HG03575 (cell line): Measurements from ENCODE around the gene DOCK9.

ENCODE experiments used
- ATAC-seq: cut with Tn5 transposase; IDR thresholded peaks from one replicate; pipeline ENCODE4 v1.9.1; 2021; ENCODE audit not compliant: unreplicated experiment, insufficient number of reproducible peaks, low FRiP score; ENCODE audit errors: extremely low read depth

Gene DOCK9

DNA sequence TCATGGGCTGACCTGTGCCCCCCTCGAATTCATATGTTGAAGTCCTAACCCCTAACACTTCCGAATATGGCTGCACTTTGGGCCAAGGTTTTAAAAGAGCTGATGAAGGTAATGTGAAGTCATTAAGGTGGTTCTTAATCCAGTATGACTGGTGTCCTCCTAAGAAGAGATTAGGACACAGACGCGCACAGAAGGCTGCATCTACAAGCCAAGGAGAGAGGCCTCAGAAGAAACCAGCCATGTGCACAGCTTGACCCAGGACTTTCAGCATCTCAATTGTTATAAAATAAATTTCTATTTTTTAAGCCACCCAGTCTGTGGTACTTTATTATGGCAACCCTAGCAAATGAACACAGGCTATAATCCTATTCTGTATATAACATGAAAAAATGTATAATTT is 99.9 kb downstream of the DOCK9 start:
- ATAC-seq = no peak

DNA sequence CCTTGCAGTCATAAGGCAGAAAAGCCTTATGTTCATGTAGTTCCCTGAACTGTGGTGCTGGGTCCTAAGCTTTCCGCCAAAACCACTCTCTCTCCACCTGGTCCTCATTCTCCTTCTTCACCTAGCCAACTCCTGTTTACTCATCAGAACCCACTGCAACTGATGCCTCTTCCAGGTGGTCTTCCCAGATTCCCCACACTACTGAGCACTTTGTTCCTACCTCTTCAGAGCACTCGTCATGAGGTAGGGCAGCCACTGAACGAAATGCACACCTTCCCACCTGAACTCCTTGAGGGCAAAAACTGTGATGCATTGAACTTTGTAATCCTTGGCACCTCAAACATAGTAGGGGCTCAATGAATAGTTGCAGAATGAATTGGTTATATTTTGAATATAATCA is 100.4 kb downstream of the DOCK9 start:
- no peak for ATAC-seq

DNA sequence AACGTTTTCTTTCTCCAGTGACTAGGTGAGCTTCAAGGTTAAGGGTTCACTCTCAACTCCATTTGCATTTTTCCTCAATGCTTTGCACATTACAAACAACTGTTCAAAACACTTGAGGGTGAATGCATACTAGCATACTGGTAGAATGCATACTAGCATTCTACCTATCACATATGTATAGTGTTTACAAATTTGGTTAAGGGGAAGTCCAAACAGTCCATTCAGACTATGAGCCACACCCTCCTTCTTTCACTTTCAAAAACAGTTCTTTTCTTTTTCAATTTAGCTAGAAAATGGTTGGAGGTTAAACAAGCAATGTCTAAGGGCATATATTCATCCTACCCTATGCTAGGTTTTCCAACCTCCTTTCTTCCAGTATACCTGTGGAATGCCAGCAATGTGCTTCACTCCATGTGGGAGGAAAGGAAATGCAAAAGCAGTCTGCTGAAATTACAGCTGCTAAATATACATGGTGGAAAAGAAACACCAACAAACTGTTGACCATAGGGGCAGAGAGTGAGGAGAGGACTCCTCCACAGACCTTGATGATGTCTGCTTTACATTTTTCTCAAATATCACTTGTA is 102.6 kb downstream of the DOCK9 start:
- ATAC-seq = no peak

DNA sequence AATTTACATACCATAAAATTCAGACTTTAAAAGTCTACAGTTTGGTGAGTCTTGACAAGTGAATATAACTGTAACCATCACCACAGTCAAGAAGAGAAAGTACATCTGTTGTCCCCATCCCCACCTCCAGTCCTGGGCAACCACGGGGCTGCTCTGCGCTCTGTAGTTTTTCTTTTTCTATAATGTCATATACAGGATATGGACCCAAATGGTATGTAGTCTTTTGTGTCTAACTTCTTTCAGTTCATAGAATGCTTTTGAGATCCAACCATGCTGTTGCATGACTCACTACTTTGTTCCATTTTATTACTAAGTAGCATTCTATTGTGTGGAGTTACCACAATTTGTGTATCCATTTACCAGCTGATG is 103.9 kb downstream of the DOCK9 start:
- ATAC-seq = no peak

DNA sequence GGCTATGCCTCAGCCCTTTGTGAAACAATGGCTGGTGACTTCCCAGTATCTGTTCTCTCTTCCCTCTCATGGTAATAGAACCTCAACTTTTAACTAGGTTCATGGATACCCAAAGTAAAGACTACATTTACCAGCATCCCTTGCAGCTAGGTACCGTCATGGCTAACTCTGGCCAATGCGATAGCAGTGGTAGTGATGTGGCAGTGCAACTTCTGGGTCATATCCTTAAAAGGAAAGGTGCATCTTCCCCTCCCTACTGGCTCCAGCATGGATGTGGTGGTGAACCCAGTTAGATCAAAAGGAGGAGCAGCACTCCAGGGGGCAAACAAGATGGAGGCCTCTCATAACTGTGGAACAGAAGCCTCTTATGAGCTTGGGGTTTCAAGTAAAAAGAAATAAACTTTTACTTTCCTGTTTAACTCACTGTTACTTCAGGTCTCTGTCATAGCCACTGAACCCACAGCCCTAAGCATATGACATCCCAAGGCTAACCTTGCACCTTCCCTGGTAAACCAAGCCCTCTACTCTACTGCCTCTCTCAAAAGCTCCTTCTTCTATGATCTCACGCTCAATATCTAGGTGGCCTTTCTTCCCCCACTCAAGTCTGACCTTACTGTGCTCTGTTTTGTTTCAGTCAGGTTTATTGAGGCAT is 104.4 kb downstream of the DOCK9 start:
- no peak for ATAC-seq

DNA sequence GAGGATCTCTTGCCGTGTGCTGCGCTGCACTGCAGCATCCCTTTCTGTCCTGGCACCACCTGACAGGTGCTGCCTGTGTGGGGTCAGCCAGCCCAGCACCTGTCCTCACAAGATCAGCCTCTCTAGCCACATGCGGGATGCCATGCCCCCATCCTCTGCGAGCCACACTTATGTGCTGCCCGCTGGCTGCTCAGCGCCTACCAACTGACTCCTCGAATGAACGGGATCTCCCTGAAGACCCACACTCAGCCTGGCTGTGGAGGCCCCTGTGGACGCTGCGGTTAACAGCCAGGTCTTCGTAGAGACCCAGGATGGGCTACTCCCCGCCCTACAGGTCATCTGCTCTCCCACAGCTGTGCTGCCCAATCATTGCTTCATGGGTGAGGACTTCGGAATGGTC is 106.1 kb downstream of the DOCK9 start:
- ATAC-seq = no peak

DNA sequence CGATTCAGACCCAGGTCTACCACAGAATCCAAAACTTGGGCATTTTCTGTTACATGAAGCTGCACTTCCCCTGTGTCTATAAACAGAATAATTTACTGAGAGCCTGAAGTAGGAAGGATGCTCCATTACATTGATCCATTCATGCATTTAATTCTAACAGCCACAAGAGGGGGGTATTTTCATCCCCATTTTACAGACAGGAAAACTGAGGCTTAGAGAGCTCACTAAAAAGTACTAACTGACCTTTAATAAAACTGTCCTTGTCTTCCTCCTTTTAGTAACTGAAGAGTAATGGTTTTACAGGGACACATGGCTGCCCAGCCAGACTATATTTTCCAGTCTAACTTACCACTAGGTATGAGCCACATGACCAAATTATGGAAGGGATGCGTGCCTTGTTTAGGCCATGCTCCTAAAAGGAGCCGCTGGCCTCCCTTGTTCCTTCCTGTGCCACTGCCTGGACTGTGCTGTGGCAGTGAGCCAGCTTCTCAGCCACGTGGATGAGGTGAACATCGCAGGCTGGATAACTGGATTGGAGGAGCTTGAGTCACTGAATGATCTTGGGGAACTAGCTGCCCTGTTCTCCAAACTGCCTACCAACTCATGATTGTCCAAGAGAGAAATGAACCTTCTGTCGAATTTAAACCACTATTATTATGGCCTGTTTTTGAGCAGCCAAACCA is 108.3 kb downstream of the DOCK9 start:
- no peak for ATAC-seq

DNA sequence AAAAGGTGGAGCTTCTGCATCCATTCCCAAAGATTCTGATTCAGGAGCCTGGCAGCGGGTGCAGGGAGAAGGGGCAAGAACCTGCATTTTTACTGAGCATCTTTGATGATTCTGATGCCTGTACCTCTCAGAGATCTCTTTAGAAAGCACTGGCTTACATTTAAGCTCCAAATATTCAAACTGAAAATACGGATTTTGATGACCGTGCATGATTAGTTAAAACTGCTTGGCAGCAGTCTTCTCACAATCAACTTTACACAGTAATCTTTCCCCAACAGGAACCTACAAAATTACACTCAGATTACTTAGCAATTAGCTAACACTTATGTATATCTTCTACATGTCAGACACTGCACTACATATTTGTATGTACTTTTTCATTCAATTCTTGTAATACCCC is 108.9 kb downstream of the DOCK9 start:
- no peak for ATAC-seq

DNA sequence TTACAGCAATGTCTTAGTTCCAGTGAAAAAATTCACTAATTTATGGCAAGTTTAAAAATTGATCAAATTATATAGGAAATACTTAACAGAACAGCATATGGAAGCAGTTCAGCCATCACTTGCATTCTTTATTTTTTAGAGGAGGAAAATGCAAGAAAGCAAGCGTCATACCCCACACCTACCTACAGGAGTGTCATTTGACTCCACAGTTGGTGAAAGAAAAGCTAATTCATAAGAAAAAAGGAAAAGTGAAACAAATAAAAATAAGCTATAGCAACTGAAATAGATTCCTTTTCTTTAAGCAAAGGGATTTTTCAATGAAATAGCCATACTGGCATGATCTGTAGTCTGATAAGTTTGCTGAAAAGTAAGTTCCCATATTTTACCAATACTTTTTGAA is 111.0 kb downstream of the DOCK9 start:
- ATAC-seq = no peak

DNA sequence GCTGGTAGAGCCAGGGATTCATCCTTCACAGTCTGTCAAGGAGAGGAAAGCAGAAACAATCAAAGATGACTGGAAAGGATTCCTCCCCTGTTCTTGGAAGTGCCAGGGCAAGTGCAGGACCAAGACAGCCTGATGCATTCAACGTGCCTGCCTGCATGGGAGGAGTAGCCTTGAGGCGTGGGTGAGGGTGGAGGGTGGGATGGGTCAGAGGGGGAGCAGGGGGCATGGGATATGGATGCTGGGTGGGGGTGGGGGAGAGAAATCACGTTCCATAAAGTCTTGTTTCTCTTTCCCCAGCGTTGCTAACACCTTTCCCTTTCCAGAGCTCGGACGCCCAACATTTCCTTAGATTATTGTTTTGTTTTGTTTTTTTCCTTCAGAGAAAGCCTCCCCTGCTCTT is 117.4 kb downstream of the DOCK9 start:
- no peak for ATAC-seq

DNA sequence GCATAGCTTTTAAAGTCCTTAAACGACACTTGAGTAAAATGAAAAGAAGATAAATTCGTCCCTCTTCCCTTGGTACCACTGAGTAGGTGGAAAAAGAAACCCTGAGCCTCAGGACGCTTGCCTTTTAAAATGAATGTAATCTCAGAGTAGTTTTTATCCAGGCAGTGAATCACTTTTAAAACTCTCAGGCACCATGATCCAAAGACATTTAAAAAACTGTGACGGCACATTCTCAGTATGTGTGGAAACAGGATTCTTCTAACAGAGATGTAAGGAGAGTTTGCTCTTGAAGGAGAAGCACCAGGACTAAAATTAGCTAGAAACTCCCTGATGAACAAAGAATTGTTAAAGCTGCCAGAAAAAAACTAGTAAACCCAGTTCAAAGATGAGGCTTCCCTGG is 119.7 kb downstream of the DOCK9 start:
- ATAC-seq = no peak

DNA sequence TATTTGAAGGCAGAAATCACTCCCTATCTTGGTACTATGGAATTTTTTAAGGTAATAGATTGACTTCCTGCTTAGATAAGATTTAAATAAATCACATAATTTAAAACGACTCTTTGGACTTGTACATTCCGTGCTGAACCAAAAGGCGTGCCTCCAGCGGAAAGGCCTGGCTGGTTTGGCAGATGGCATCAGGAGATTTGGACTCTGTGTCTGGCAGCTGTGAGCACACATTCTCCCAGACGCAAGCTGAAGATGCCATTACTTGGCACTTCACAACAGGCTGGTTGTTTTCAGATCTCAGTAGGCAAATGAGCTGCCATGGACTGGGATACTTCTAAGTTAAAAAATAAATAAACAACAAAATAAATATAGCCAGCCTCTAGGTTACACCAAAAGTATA is 120.9 kb downstream of the DOCK9 start:
- no peak for ATAC-seq

DNA sequence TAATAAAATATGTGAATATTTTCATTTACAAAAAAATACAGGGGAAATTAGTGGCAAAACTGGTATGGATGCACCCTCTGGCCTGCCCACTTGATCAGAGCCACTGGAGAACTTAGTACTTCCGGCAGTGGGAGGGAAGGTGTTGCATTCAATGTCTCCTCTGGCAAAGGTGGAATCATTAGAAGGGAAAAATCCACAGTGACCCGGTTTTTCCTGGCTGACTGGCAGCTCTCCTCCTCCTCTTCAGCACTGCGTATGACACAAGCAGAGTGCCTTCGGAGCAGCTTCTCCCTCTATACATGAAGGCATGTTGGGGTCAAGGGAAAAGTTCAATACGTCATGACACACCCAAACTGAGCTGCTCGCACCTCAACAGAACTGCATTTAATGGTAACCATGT is 123.4 kb downstream of the DOCK9 start:
- no peak for ATAC-seq

DNA sequence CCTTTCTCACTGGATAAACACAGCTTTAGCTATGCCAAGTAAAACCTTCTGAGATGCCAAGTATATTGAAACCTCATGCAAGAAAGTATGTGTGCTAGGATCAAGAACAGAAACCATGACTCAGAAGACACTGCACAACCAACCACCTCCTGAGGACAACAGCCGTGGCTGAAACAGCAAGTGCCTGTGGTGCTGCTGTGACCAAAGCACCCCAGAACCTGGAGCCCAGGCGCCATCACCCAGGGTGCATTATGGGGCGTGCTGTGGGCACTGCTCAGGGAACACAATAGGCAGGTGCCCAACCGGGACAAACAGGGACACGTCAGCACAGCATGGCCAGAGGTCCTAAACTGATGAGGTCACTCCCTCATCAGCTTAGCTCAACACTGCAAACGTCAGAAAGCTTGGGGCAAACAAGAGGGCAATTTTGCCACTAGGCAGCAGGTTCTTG is 124.1 kb downstream of the DOCK9 start:
- peak; percentile 95 for ATAC-seq

DNA sequence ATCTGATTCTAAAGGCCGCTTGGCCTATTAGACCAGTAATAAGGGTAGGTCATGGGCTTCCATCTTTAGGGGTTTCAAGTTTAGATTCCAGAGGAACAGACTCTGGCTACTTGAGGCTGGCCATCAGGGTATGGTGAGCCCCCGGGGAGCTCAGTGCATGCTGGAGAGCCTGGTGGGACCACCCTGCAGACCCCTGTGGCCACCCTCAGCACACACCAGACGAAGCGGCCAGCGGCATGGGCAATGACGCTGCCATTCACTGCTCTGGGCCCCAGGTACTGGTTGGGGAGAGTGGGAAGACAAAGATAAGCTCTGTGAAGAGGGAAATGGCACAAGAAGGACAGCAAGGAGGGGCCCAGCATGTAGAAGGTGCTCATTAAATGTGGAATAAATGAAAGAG is 126.6 kb downstream of the DOCK9 start:
- no peak for ATAC-seq

DNA sequence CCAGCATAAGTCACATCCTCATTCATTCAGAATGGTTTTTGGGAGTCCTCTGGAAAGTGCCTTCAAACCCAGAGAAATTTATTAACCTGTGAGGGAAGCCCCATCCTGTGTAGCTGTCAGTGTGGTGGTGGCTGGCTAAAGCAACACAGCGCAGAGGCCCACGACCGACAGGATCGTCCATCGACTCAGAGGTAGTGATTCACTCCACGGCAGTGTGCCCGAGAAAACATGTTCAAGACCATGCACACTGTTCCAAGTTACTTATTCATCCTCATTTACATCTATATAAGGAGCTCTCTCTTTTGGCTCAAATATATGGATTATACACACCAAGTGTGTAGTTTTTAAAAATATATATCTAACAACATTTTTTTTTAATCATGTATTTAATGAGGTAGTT is 129.1 kb downstream of the DOCK9 start:
- ATAC-seq = no peak

DNA sequence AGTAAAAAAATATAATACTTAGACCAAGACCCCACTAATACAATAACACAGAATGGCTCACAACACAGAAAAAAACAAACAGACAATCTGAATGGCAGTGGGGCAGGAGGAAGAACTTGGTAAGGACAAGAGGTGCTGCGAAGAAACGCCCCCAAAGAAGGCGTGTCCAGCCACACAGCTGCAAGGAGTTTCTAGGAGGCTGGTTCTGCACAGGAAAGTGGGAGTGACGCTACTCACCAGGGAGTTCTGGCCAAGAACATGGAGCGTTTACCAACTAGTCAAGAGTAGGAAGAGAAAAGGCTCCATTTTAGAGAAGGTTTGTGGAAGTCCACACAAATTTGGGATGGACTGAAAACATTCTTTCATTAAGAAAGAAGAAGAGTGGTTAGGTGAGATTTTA is 130.1 kb downstream of the DOCK9 start:
- no peak for ATAC-seq

DNA sequence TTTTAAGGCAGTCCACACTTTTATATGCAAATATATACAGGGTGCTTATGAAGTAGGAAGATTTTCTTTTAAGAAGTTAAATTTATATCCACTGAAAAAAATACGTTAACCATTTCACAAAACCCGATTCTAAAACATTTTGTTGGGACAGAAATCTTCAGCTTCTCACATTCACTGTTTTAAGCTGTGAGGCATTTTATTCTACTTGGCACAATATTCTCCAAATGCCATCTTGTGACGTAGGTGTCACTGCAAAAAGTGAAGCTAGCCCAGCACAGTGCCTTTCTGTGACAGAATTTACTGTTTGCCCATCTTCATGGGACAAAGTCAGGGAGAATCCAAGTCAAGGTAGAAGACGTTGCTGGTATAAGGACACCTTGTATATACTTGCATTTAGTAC is 130.9 kb downstream of the DOCK9 start:
- no peak for ATAC-seq

DNA sequence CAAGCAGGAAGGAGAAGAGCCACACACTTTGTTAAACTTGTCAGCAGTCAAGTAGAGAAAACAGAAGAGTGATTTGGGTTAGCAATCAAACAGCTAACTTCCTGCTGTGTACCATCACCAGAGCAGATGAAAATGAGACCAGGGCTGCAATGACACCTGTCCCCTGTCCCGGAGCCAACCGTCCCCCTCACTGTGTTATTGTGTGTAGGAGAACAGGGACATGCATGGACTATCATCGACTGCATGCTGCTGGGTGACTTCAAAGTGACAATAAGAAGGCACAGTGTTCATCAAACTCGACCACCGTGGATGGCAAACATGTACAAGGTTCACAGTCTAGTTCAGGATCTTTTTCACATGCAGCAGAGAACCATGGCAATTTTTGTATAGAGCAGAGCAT is 131.3 kb downstream of the DOCK9 start:
- ATAC-seq = no peak

DNA sequence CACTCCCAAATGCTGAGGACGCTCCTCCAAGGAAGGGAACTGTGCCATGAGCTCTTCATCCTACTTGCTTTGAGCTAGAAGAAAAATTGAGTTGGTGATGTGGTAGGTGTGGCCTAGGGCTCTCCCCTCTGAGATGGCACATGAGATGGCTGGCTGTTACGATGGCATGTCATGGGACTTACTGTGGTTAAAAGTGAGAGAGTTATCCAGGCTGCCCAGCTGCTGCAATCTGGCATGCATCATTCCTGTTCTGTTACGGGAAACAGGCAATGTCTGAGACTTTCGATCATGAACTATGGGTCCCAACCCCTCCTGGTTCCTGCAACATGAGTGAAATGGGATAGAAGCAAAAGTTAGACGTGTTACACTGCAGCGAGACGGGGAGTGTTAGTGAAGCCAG is 132.1 kb downstream of the DOCK9 start:
- no peak for ATAC-seq

DNA sequence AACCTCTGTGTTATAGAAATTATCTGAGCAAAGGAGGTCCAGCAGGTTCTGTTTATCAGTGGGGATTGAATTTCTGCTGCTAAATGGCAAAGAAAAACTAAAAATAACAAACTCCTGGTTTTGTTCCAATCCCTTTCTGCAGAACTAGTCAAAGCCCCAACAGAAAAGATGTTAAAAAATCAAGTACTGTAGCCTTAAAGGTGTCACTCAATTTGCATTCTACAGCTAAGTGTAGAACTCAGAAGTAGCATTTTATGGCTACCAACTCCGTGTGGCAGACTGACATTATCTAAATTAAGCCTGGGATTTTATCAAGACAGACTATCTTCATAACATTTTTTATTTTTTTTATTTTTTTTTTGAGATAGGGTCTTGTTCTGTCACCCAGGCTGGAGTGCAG is 133.8 kb downstream of the DOCK9 start:
- ATAC-seq = no peak
